IMR-90 (cell line): ENCODE measurements around the gene RBFOX2. TPM values are rescaled to one million over a fixed set of nuclear protein-coding genes. Genes with fewer than 3 reads are reported as not detected.

ENCODE experiments used
- ATAC-seq: fragments of 200-7000 bp; cut with Tn5 transposase; 2 replicates; pipeline ENCODE4 v1.9.1; 2020; ENCODE audit warnings: low read depth, mild to moderate bottlenecking, moderate library complexity
- BruUV-seq: library from RNA; stranded (reverse); fragments of 400-500 nt; replicated peaks from 2 replicates; lab custom pipeline; 2021; lab: Mats Ljungman, UMichigan
- CTCF ChIA-PET: fragments of 300-600 bp; formaldehyde crosslinking; extraction: SDS; loops from one replicate; lab custom pipeline; 2021; ENCODE audit warnings: antibody characterized with exemption; lab: Yijun Ruan, JAX
- POLR2A ChIA-PET: fragments of 300-600 bp; sonication (Branson Sonifier 250); formaldehyde crosslinking; loops from one replicate; lab custom pipeline; 2022; ENCODE audit warnings: antibody characterized with exemption; ENCODE audit not compliant: unreplicated experiment; lab: Charles Lee
- DNase-seq: peaks from one replicate; pipeline ENCODE4 v3.0.0; 2013
- H2AFZ ChIP-seq: replicated peaks from 2 replicates; pipeline ENCODE3; 2013; ENCODE audit warnings: low read length, mild to moderate bottlenecking; ENCODE audit not compliant: poor library complexity
- H2AK5ac ChIP-seq: 2 replicates; pipeline ENCODE4 v1.6.1; 2013; ENCODE audit warnings: low read depth, low read length, inconsistent platforms
- H2AK9ac ChIP-seq: replicated peaks from 2 replicates; pipeline ENCODE3; 2013; ENCODE audit warnings: mild to moderate bottlenecking, low read depth, low read length, moderate library complexity; ENCODE audit not compliant: poor library complexity
- H2BK120ac ChIP-seq: 2 replicates; pipeline ENCODE4 v1.6.1; 2013; ENCODE audit warnings: low read depth, low read length, inconsistent platforms
- H2BK15ac ChIP-seq: 3 replicates; pipeline ENCODE4 v1.6.1; 2013; ENCODE audit warnings: low read depth, low read length, inconsistent platforms
- H2BK20ac ChIP-seq: 2 replicates; pipeline ENCODE4 v1.6.1; 2013; ENCODE audit warnings: low read depth, mild to moderate bottlenecking, inconsistent platforms, low read length, moderate library complexity
- H2BK5ac ChIP-seq: 2 replicates; pipeline ENCODE4 v1.6.1; 2013; ENCODE audit warnings: mild to moderate bottlenecking, low read depth, low read length, inconsistent platforms; ENCODE audit not compliant: poor library complexity, severe bottlenecking
- H3K14ac ChIP-seq: replicated peaks from 2 replicates; pipeline ENCODE4 v1.6.1; 2013; ENCODE audit warnings: low read depth, low read length, inconsistent platforms
- H3K18ac ChIP-seq: 2 replicates; pipeline ENCODE4 v1.6.1; 2013; ENCODE audit warnings: low read depth, low read length, control low read depth
- H3K23ac ChIP-seq: 2 replicates; pipeline ENCODE4 v1.6.1; 2013; ENCODE audit warnings: low read depth, low read length, inconsistent platforms
- H3K27ac ChIP-seq: 2 replicates; pipeline ENCODE4 v1.5.1; 2013; ENCODE audit warnings: mild to moderate bottlenecking, control low read depth, low read length; ENCODE audit not compliant: insufficient read depth
- H3K27me3 ChIP-seq: 2 replicates; pipeline ENCODE4 v1.6.1; 2013; ENCODE audit warnings: low read length; ENCODE audit not compliant: control insufficient read depth, insufficient read depth
- H3K36me3 ChIP-seq: 2 replicates; pipeline ENCODE4 v1.6.1; 2013; ENCODE audit warnings: low read length, mixed read lengths; ENCODE audit not compliant: control insufficient read depth, insufficient read depth
- H3K4ac ChIP-seq: 2 replicates; pipeline ENCODE4 v1.6.1; 2013; ENCODE audit warnings: low read depth, low read length, inconsistent platforms
- H3K4me1 ChIP-seq: 2 replicates; pipeline ENCODE4 v1.6.1; 2013; ENCODE audit warnings: low read length, mixed read lengths; ENCODE audit not compliant: control insufficient read depth, insufficient read depth
- H3K4me2 ChIP-seq: 2 replicates; pipeline ENCODE4 v1.6.1; 2013; ENCODE audit warnings: low read depth, mild to moderate bottlenecking, control low read depth, low read length, moderate library complexity
- H3K4me3 ChIP-seq: 2 replicates; pipeline ENCODE4 v1.5.1; 2013; ENCODE audit warnings: low read depth, mild to moderate bottlenecking, control low read depth, low read length, moderate library complexity; ENCODE audit not compliant: insufficient read depth
- H3K56ac ChIP-seq: 2 replicates; pipeline ENCODE4 v1.6.1; 2013; ENCODE audit warnings: low read length, inconsistent platforms; ENCODE audit not compliant: insufficient read depth; ENCODE audit errors: extremely low read depth
- H3K79me1 ChIP-seq, 2 experiments: 2 replicates each; pipeline ENCODE4 v1.6.1; 2013; ENCODE audit warnings: low read length in 2 of 2, inconsistent platforms in 1 of 2, low read depth in 1 of 2
- H3K9ac ChIP-seq: 2 replicates; pipeline ENCODE4 v1.6.1; 2013; ENCODE audit warnings: low read depth, low read length, control low read depth
- H3K9me1 ChIP-seq: 2 replicates; pipeline ENCODE4 v1.6.1; 2013; ENCODE audit warnings: low read length, inconsistent platforms; ENCODE audit not compliant: insufficient read depth
- H3K9me3 ChIP-seq: 2 replicates; pipeline ENCODE4 v1.6.1; 2013; ENCODE audit warnings: low read length; ENCODE audit not compliant: control insufficient read depth, insufficient read depth
- H4K20me1 ChIP-seq: 2 replicates; pipeline ENCODE4 v1.6.1; 2013; ENCODE audit warnings: low read length, inconsistent platforms; ENCODE audit not compliant: insufficient read depth
- H4K5ac ChIP-seq: 2 replicates; pipeline ENCODE4 v1.6.1; 2013; ENCODE audit warnings: mild to moderate bottlenecking, low read depth, low read length, control low read depth
- H4K8ac ChIP-seq, 2 experiments: 2 replicates each; pipeline ENCODE4 v1.6.1; 2013; ENCODE audit warnings: low read depth in 2 of 2, low read length in 2 of 2, control low read depth in 1 of 2, inconsistent platforms in 1 of 2
- H4K91ac ChIP-seq: 2 replicates; pipeline ENCODE4 v1.6.1; 2013; ENCODE audit warnings: low read depth, low read length, inconsistent platforms; ENCODE audit not compliant: insufficient read depth
- BHLHE40 ChIP-seq: fragments of 150-350 bp; IDR thresholded peaks from 2 replicates; pipeline ENCODE4 v1.6.1; 2016; ENCODE audit warnings: mild to moderate bottlenecking, low read depth, low read length
- CEBPB ChIP-seq: IDR thresholded peaks from 2 replicates; pipeline ENCODE4 v1.6.1; 2012; ENCODE audit warnings: low read depth, low read length, improper control_type of control experiment
- CHD1 ChIP-seq: IDR thresholded peaks from 2 replicates; pipeline ENCODE4 v1.6.1; 2012; ENCODE audit warnings: low read depth, low read length, improper control_type of control experiment
- FOS ChIP-seq: fragments of 150-350 bp; IDR thresholded peaks from 2 replicates; pipeline ENCODE4 v1.6.1; 2016; ENCODE audit warnings: low read depth, low read length
- MAFK ChIP-seq: IDR thresholded peaks from 2 replicates; pipeline ENCODE4 v1.6.1; 2012; ENCODE audit warnings: low read depth, low read length, improper control_type of control experiment
- MAZ ChIP-seq: IDR thresholded peaks from 2 replicates; pipeline ENCODE4 v1.6.1; 2012; ENCODE audit warnings: low read depth, mild to moderate bottlenecking, low read length, improper control_type of control experiment, moderate library complexity, borderline replicate concordance
- MXI1 ChIP-seq: IDR thresholded peaks from 2 replicates; pipeline ENCODE4 v1.6.1; 2012; ENCODE audit warnings: low read depth, mild to moderate bottlenecking, low read length, moderate library complexity, borderline replicate concordance
- NFE2L2 ChIP-seq: fragments of 150-350 bp; IDR thresholded peaks from 2 replicates; pipeline ENCODE4 v1.6.1; 2016; ENCODE audit warnings: low read depth, mild to moderate bottlenecking, low read length
- POLR2A ChIP-seq: IDR thresholded peaks from 2 replicates; pipeline ENCODE4 v1.6.1; 2012; ENCODE audit warnings: mild to moderate bottlenecking, low read depth, low read length
- RAD21 ChIP-seq: IDR thresholded peaks from 2 replicates; pipeline ENCODE4 v1.6.1; 2012; ENCODE audit warnings: low read length, improper control_type of control experiment
- RCOR1 ChIP-seq: IDR thresholded peaks from 2 replicates; pipeline ENCODE4 v1.6.1; 2012; ENCODE audit warnings: mild to moderate bottlenecking, low read length, improper control_type of control experiment; ENCODE audit not compliant: insufficient replicate concordance
- RFX5 ChIP-seq: IDR thresholded peaks from 2 replicates; pipeline ENCODE4 v1.8.0; 2012; ENCODE audit warnings: low read depth, mild to moderate bottlenecking, low read length, moderate library complexity
- SMC3 ChIP-seq: fragments of 150-350 bp; IDR thresholded peaks from 2 replicates; pipeline ENCODE4 v1.6.1; 2016; ENCODE audit warnings: low read depth, mild to moderate bottlenecking, antibody characterized with exemption, low read length, moderate library complexity
- WGBS, 2 experiments: methylation state at CpG; one replicate each; pipeline versions ENCODE4 v1.1.5 to v1.1.7; 2013; ENCODE audit warnings: missing lambda C conversion rate in 2 of 2; ENCODE audit not compliant: insufficient read length in 1 of 2; ENCODE audit errors: extremely low coverage in 2 of 2; 5-methylcytosine and 5-hydroxymethylcytosine counted together
- dilution Hi-C: fragments of 300-500 bp; cut with HindIII; formaldehyde crosslinking; loops from one replicate; pipeline ENCODE4 v1.14.3; 2018; ENCODE audit warnings: low sequenced_read_pairs; ENCODE audit not compliant: unreplicated experiment
- in situ Hi-C: fragments of 300-500 bp; cut with MboI; formaldehyde crosslinking; loops from 3 replicates; pipeline ENCODE4 v1.14.3; 2019; ENCODE audit warnings: low sequenced_read_pairs, inconsistent platforms, mixed read lengths
- intact Hi-C: fragments of 100-400 bp; cut with micrococcal nuclease; formaldehyde crosslinking; loops from 2 replicates; pipeline ENCODE4 v1.10.0; 2022
- polyA plus RNA-seq, 3 experiments: library from polyadenylated mRNA; depleted of rRNA; stranded (reverse); fragments of >200 nt; gene quantifications; 2 replicates each; pipeline ENCODE4 v1.2.3, GENCODE V29; 2012; ENCODE audit warnings: low replicate concordance in 1 of 3
- total RNA-seq: library from RNA; depleted of rRNA; stranded (reverse); fragments of >200 nt; gene quantifications from 2 replicates; pipeline ENCODE4 v1.2.3, GENCODE V29; 2012
- TF ChIP-seq, protein P1 (sequence below): fragments of 150-350 bp; IDR thresholded peaks from 2 replicates; pipeline ENCODE4 v1.6.1; 2016; ENCODE audit warnings: low read depth, mild to moderate bottlenecking, low read length, moderate library complexity, borderline replicate concordance
- TF ChIP-seq, protein P2 (sequence below): conservative IDR thresholded peaks from 2 replicates; pipeline ENCODE4 v1.5.1; 2012; ENCODE audit warnings: mild to moderate bottlenecking, low read depth, low read length, improper control_type of control experiment
- TF ChIP-seq, protein P3 (sequence below): fragments of 150-350 bp; IDR thresholded peaks from 2 replicates; pipeline ENCODE4 v1.6.1; 2017; ENCODE audit warnings: mild to moderate bottlenecking, antibody characterized with exemption, low read length, low read depth

Gene RBFOX2
- total and polyA plus RNA-seq, 2 of the 4 experiments (the other 2 are of a cell fraction) = 146 to 178 TPM

DNA sequence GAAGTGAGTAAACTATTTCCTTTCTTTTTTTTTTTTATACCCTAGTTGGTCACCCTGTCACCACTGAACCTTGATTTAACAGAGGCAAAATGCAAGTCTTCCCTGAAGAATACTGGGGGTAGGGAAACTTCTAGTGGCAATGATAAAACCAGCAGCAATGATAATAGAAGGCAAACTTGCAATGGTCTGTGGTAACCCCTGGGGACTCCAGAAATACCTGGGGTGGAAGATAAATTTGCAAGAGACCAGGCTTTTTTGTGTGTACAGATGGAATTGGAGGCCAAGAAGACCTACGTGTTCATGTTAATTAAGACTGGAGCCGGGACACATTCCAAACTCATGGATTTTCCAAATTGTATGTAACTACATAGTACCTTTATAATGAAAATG is 299.3 kb downstream of the RBFOX2 start:
- no peak overlapping the region for H3K9ac ChIP-seq
- H3K9me3 ChIP-seq = no peaks in the 10 kb centered on the region
- H3K18ac ChIP-seq = no peak overlapping the region
- in situ Hi-C loops (no loop called here), intact Hi-C loops (no loop called here), dilution Hi-C loops (no loop called here)
- DNase-seq (no peak), ATAC-seq (no peak)
- CTCF ChIA-PET = no interaction called here
- no peak for TF ChIP-seq NFE2L2
- no peak for TF ChIP-seq POLR2A
- no peak for TF ChIP-seq MXI1
- TF ChIP-seq RAD21 = no peak
- no peak for TF ChIP-seq SMC3
- TF ChIP-seq FOS = no peak
- TF ChIP-seq RFX5 = no peak
- TF ChIP-seq CEBPB = no peak
- no peak for TF ChIP-seq BHLHE40
- TF ChIP-seq, protein P1, sequence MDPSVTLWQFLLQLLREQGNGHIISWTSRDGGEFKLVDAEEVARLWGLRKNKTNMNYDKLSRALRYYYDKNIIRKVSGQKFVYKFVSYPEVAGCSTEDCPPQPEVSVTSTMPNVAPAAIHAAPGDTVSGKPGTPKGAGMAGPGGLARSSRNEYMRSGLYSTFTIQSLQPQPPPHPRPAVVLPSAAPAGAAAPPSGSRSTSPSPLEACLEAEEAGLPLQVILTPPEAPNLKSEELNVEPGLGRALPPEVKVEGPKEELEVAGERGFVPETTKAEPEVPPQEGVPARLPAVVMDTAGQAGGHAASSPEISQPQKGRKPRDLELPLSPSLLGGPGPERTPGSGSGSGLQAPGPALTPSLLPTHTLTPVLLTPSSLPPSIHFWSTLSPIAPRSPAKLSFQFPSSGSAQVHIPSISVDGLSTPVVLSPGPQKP = no peak
- no peak for TF ChIP-seq RCOR1
- no peak for TF ChIP-seq MAFK
- no peak for TF ChIP-seq MAZ
- TF ChIP-seq, protein P2, sequence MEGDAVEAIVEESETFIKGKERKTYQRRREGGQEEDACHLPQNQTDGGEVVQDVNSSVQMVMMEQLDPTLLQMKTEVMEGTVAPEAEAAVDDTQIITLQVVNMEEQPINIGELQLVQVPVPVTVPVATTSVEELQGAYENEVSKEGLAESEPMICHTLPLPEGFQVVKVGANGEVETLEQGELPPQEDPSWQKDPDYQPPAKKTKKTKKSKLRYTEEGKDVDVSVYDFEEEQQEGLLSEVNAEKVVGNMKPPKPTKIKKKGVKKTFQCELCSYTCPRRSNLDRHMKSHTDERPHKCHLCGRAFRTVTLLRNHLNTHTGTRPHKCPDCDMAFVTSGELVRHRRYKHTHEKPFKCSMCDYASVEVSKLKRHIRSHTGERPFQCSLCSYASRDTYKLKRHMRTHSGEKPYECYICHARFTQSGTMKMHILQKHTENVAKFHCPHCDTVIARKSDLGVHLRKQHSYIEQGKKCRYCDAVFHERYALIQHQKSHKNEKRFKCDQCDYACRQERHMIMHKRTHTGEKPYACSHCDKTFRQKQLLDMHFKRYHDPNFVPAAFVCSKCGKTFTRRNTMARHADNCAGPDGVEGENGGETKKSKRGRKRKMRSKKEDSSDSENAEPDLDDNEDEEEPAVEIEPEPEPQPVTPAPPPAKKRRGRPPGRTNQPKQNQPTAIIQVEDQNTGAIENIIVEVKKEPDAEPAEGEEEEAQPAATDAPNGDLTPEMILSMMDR = no peak
- no peak for TF ChIP-seq CHD1
- TF ChIP-seq, protein P3, sequence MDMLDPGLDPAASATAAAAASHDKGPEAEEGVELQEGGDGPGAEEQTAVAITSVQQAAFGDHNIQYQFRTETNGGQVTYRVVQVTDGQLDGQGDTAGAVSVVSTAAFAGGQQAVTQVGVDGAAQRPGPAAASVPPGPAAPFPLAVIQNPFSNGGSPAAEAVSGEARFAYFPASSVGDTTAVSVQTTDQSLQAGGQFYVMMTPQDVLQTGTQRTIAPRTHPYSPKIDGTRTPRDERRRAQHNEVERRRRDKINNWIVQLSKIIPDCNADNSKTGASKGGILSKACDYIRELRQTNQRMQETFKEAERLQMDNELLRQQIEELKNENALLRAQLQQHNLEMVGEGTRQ = no peak
- no peak overlapping the region for H2AK9ac ChIP-seq
- H3K79me1 ChIP-seq = no peaks in the 10 kb centered on the region
- H3K56ac ChIP-seq = no peak overlapping the region
- H3K4me3 ChIP-seq = no peak overlapping the region
- H3K4ac ChIP-seq = no peak overlapping the region
- no peak overlapping the region for H2BK20ac ChIP-seq
- H4K8ac ChIP-seq = no peak overlapping the region
- no peak overlapping the region for H2AK5ac ChIP-seq
- no peak overlapping the region for H2AFZ ChIP-seq
- H4K20me1 ChIP-seq = no peaks in the 10 kb centered on the region
- no peak overlapping the region for H2BK120ac ChIP-seq
- no peak overlapping the region for H2BK5ac ChIP-seq
- H3K9me1 ChIP-seq = peaks cover 3% of the 10 kb centered on the region; the same call in 1 of the 2 replicates
- H4K5ac ChIP-seq = no peak overlapping the region
- H3K36me3 ChIP-seq = no peaks in the 10 kb centered on the region
- no peaks in the 10 kb centered on the region for H3K27me3 ChIP-seq
- no peak overlapping the region for H4K91ac ChIP-seq
- POLR2A ChIA-PET = no interaction called here
- WGBS, 2 experiments = no CpG with 5 or more reads among the region's 2 CpGs
- no peaks in the 10 kb centered on the region for H3K4me1 ChIP-seq
- H2BK15ac ChIP-seq = no peak overlapping the region
- no peak overlapping the region for H3K4me2 ChIP-seq
- no peak overlapping the region for H3K23ac ChIP-seq
- H3K27ac ChIP-seq = no peak overlapping the region
- BruUV-seq = no TSS peak
- H3K14ac ChIP-seq = no peak overlapping the region
